GM12874 (cell line): ENCODE measurements around the gene POMC.

Source experiments
- CTCF ChIP-seq: IDR thresholded peaks from 2 replicates; pipeline ENCODE4 v1.5.1; 2011; ENCODE audit warnings: low read depth, mild to moderate bottlenecking, control low read depth, low read length, moderate library complexity; ENCODE audit not compliant: insufficient read depth

Gene POMC

GRCh38 chr2:25190536-25190935, 22.2 kb upstream of the POMC start:
- no peak for TF ChIP-seq CTCF

- no peak for TF ChIP-seq CTCF
Measured at GRCh38 chr2:25188405-25188804, 20.0 kb upstream of the POMC start.

- TF ChIP-seq CTCF = no peak
Measured at GRCh38 chr2:25187729-25188350, 19.5 kb upstream of the POMC start.

GRCh38 chr2:25184254-25184653, 15.9 kb upstream of the POMC start:
- no peak for TF ChIP-seq CTCF

GRCh38 chr2:25178976-25179375, 10.6 kb upstream of the POMC start:
- TF ChIP-seq CTCF = no peak

GRCh38 chr2:25177211-25177611, 8.8 kb upstream of the POMC start:
- no peak for TF ChIP-seq CTCF

- no peak for TF ChIP-seq CTCF
Measured at GRCh38 chr2:25176541-25177181, 8.3 kb upstream of the POMC start.
